WTC11 (cell line): ENCODE data around the gene ADGRB3. TPM values are rescaled to one million over a fixed set of nuclear protein-coding genes. Genes with fewer than 3 reads are reported as not detected.

Source experiments
- ATAC-seq: fragments of 200-7000 bp; cut with Tn5 transposase; 2 replicates; pipeline ENCODE4 v1.10.0; 2021; ENCODE audit warnings: mild to moderate bottlenecking, moderate library complexity
- CTCF ChIA-PET: fragments of 300-600 bp; sonication (Branson Sonifier 250); formaldehyde crosslinking; loops from one replicate; lab custom pipeline; 2021; ENCODE audit warnings: antibody characterized with exemption; lab: Charles Lee
- POLR2A ChIA-PET: fragments of 350-600 bp; sonication (Branson Sonifier 250); formaldehyde crosslinking; loops from one replicate; lab custom pipeline; 2021; ENCODE audit warnings: antibody characterized with exemption; lab: Charles Lee
- DNase-seq: peaks from one replicate; pipeline ENCODE4 v3.0.0; 2021; ENCODE audit warnings: low spot score
- H3K27ac Mint-ChIP-seq: 2 replicates; pipeline ENCODE4 v1.8.0; 2021; ENCODE audit warnings: mixed read lengths
- H3K27me3 Mint-ChIP-seq: 2 replicates; pipeline ENCODE4 v1.8.0; 2021; ENCODE audit warnings: low read depth, mild to moderate bottlenecking, moderate library complexity, mixed read lengths
- H3K36me3 Mint-ChIP-seq: 2 replicates; pipeline ENCODE4 v1.8.0; 2021; ENCODE audit warnings: mixed read lengths
- H3K4me1 Mint-ChIP-seq: 2 replicates; pipeline ENCODE4 v1.8.0; 2022; ENCODE audit warnings: mixed read lengths
- H3K4me3 Mint-ChIP-seq: 2 replicates; pipeline ENCODE4 v1.8.0; 2021; ENCODE audit warnings: mild to moderate bottlenecking, moderate library complexity, mixed read lengths
- H3K9me3 Mint-ChIP-seq: 2 replicates; pipeline ENCODE4 v1.8.0; 2021; ENCODE audit warnings: mixed read lengths
- CBFB ChIP-seq: sonication (generic); formaldehyde crosslinking; IDR thresholded peaks from 2 replicates; pipeline ENCODE4 v1.8.1; 2022; ENCODE audit warnings: mild to moderate bottlenecking, low read depth, missing genetic modification reagents
- EMX1 ChIP-seq: fragments of 250-450 bp; sonication (Bioruptor Pico); IDR thresholded peaks from 2 replicates; pipeline ENCODE4 v1.8.0; 2021; ENCODE audit warnings: mild to moderate bottlenecking
- ETV6 ChIP-seq: sonication (generic); formaldehyde crosslinking; IDR thresholded peaks from 2 replicates; pipeline ENCODE4 v1.8.1; 2022; ENCODE audit warnings: mild to moderate bottlenecking, missing genetic modification reagents
- MYBL2 ChIP-seq: sonication (generic); formaldehyde crosslinking; IDR thresholded peaks from 2 replicates; pipeline ENCODE4 v1.8.1; 2023; ENCODE audit warnings: mild to moderate bottlenecking, moderate library complexity, missing genetic modification reagents
- TEAD4 ChIP-seq: sonication (generic); formaldehyde crosslinking; IDR thresholded peaks from 2 replicates; pipeline ENCODE4 v1.8.0; 2022; ENCODE audit warnings: mild to moderate bottlenecking, missing genetic modification reagents
- ZBTB21 ChIP-seq: sonication (generic); formaldehyde crosslinking; IDR thresholded peaks from 2 replicates; pipeline ENCODE4 v1.8.1; 2023; ENCODE audit warnings: mild to moderate bottlenecking, missing genetic modification reagents, borderline replicate concordance
- ZNF138 ChIP-seq: sonication (generic); formaldehyde crosslinking; conservative IDR thresholded peaks from 2 replicates; pipeline ENCODE4 v1.8.1; 2022; ENCODE audit warnings: mild to moderate bottlenecking, moderate library complexity, missing genetic modification reagents
- ZNF263 ChIP-seq: sonication (generic); formaldehyde crosslinking; IDR thresholded peaks from 2 replicates; pipeline ENCODE4 v1.8.1; 2022; ENCODE audit warnings: low read depth, mild to moderate bottlenecking, moderate library complexity, missing genetic modification reagents
- total RNA-seq: library from RNA; stranded (reverse); gene quantifications from 3 replicates; pipeline ENCODE4 v1.2.3, GENCODE V29; 2021
- TF ChIP-seq, protein P1 (sequence below): sonication (generic); formaldehyde crosslinking; conservative IDR thresholded peaks from 2 replicates; pipeline ENCODE4 v1.8.1; 2022; ENCODE audit warnings: mild to moderate bottlenecking, missing genetic modification reagents
- TF ChIP-seq, protein P2 (sequence below): sonication (generic); formaldehyde crosslinking; conservative IDR thresholded peaks from 2 replicates; pipeline ENCODE4 v1.8.1; 2023; ENCODE audit warnings: mild to moderate bottlenecking, low read depth, missing genetic modification reagents, moderate library complexity
- TF ChIP-seq, protein P3 (sequence below): fragments of 250-450 bp; sonication (Bioruptor Pico); IDR thresholded peaks from 2 replicates; pipeline ENCODE4 v1.8.0; 2021; ENCODE audit warnings: mild to moderate bottlenecking
- TF ChIP-seq, protein P4 (sequence below): sonication (generic); formaldehyde crosslinking; IDR thresholded peaks from 2 replicates; pipeline ENCODE4 v1.8.1; 2022; ENCODE audit warnings: low read depth, missing genetic modification reagents, borderline replicate concordance
- TF ChIP-seq, protein P5 (sequence below): sonication (generic); formaldehyde crosslinking; IDR thresholded peaks from 2 replicates; pipeline ENCODE4 v1.8.1; 2023; ENCODE audit warnings: mild to moderate bottlenecking, missing genetic modification reagents
- TF ChIP-seq, protein P6 (sequence below): sonication (generic); formaldehyde crosslinking; IDR thresholded peaks from 2 replicates; pipeline ENCODE4 v1.8.0; 2022; ENCODE audit warnings: mild to moderate bottlenecking, missing genetic modification reagents
- TF ChIP-seq, protein P7 (sequence below): sonication (generic); formaldehyde crosslinking; IDR thresholded peaks from 2 replicates; pipeline ENCODE4 v1.8.1; 2023; ENCODE audit warnings: mild to moderate bottlenecking, missing genetic modification reagents, moderate library complexity
- TF ChIP-seq, protein P8 (sequence below): sonication (generic); formaldehyde crosslinking; IDR thresholded peaks from 2 replicates; pipeline ENCODE4 v1.8.1; 2023; ENCODE audit warnings: mild to moderate bottlenecking, missing genetic modification reagents, moderate library complexity
- TF ChIP-seq, protein P9 (sequence below): fragments of 250-450 bp; sonication (Bioruptor Pico); IDR thresholded peaks from 2 replicates; pipeline ENCODE4 v1.9.0; 2021; ENCODE audit warnings: moderate library complexity, mild to moderate bottlenecking, inconsistent platforms, borderline replicate concordance
- TF ChIP-seq, protein P10 (sequence below): sonication (generic); formaldehyde crosslinking; IDR thresholded peaks from 2 replicates; pipeline ENCODE4 v1.8.0; 2022; ENCODE audit warnings: mild to moderate bottlenecking, missing genetic modification reagents

The ADGRB3 gene
- total RNA-seq, 1 experiment from 2014 or later: 1.9 TPM

DNA sequence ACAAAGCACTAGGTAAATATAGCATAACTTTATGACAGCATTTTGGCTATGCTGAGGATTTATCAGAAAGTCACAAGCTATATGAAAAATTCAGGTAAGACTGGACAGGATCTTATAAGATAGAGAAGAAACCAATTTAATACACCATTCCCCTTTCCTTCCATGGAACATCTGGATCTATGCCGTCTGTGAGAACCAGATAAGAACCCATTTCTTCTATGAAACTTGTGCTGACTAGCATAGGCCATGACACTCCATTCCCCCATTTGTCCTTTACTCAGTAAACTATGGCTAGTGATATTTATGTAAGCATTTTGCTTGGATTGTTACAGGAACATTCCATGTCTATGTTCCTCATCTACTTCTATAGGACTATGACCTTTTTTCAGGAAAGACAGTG lies 437.7 kb downstream of the ADGRB3 start:
- CTCF ChIA-PET: no interaction called here
- POLR2A ChIA-PET: no interaction called here
- ATAC-seq: no peak
- Mint-ChIP-seq H3K27ac (no peak overlapping the region), H3K4me3 (no peak overlapping the region), H3K9me3 (no peaks in the 10 kb centered on the region), H3K27me3 (no peaks in the 10 kb centered on the region), H3K36me3 (no peaks in the 10 kb centered on the region), H3K4me1 (no peaks in the 10 kb centered on the region)
- no peak for DNase-seq
- TF ChIP-seq, protein P1, sequence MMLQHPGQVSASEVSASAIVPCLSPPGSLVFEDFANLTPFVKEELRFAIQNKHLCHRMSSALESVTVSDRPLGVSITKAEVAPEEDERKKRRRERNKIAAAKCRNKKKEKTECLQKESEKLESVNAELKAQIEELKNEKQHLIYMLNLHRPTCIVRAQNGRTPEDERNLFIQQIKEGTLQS (CRISPR knock-in tag): no peak
- TF ChIP-seq CBFB (CRISPR knock-in tag): no peak
- TF ChIP-seq, protein P2, sequence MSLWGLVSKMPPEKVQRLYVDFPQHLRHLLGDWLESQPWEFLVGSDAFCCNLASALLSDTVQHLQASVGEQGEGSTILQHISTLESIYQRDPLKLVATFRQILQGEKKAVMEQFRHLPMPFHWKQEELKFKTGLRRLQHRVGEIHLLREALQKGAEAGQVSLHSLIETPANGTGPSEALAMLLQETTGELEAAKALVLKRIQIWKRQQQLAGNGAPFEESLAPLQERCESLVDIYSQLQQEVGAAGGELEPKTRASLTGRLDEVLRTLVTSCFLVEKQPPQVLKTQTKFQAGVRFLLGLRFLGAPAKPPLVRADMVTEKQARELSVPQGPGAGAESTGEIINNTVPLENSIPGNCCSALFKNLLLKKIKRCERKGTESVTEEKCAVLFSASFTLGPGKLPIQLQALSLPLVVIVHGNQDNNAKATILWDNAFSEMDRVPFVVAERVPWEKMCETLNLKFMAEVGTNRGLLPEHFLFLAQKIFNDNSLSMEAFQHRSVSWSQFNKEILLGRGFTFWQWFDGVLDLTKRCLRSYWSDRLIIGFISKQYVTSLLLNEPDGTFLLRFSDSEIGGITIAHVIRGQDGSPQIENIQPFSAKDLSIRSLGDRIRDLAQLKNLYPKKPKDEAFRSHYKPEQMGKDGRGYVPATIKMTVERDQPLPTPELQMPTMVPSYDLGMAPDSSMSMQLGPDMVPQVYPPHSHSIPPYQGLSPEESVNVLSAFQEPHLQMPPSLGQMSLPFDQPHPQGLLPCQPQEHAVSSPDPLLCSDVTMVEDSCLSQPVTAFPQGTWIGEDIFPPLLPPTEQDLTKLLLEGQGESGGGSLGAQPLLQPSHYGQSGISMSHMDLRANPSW (CRISPR knock-in tag): no peak
- TF ChIP-seq, protein P3, sequence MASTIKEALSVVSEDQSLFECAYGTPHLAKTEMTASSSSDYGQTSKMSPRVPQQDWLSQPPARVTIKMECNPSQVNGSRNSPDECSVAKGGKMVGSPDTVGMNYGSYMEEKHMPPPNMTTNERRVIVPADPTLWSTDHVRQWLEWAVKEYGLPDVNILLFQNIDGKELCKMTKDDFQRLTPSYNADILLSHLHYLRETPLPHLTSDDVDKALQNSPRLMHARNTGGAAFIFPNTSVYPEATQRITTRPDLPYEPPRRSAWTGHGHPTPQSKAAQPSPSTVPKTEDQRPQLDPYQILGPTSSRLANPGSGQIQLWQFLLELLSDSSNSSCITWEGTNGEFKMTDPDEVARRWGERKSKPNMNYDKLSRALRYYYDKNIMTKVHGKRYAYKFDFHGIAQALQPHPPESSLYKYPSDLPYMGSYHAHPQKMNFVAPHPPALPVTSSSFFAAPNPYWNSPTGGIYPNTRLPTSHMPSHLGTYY: no peak

DNA sequence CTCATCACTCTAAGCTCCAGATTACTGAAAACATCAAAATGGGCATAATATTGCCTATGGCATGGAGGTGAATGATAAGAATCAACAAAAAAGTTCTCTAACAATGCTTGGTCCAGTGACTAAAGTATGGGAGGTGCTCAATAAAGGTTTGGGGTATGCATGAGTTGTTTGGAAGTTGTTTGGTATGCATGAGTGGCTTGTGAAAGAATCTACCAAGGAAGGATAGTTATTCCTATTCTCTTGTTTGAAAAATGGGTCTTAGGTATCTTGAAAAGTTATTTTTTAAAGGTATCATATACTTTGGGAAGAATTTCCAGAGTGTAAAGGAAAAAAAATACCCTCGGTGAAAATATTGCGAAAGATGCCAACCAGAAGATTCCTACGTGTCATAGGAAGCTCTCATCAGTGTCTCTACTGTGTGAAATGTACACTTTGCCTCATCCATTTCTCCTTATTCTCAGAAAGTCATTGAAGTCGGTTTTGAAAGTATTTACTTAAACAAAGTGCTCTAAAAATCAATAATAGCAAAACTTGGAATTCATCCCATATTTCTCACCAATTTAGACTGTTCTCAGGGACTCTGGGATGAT lies 449.8 kb downstream of the ADGRB3 start:
- POLR2A ChIA-PET: no interaction called here
- no peaks in the 10 kb centered on the region for H3K36me3 Mint-ChIP-seq
- H3K4me1 Mint-ChIP-seq: peaks cover 2% of the 10 kb centered on the region; the same call in 1 of the 2 replicates
- no peaks in the 10 kb centered on the region for H3K9me3 Mint-ChIP-seq
- H3K4me3 Mint-ChIP-seq: no peak overlapping the region
- ATAC-seq: no peak
- TF ChIP-seq, protein P4, sequence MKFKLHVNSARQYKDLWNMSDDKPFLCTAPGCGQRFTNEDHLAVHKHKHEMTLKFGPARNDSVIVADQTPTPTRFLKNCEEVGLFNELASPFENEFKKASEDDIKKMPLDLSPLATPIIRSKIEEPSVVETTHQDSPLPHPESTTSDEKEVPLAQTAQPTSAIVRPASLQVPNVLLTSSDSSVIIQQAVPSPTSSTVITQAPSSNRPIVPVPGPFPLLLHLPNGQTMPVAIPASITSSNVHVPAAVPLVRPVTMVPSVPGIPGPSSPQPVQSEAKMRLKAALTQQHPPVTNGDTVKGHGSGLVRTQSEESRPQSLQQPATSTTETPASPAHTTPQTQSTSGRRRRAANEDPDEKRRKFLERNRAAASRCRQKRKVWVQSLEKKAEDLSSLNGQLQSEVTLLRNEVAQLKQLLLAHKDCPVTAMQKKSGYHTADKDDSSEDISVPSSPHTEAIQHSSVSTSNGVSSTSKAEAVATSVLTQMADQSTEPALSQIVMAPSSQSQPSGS (CRISPR knock-in tag): no peak
- TF ChIP-seq, all 79 proteins: peak for 0
- Mint-ChIP-seq H3K27ac (no peak overlapping the region), H3K27me3 (no peaks in the 10 kb centered on the region)
- DNase-seq: no peak
- CTCF ChIA-PET: no interaction called here

DNA sequence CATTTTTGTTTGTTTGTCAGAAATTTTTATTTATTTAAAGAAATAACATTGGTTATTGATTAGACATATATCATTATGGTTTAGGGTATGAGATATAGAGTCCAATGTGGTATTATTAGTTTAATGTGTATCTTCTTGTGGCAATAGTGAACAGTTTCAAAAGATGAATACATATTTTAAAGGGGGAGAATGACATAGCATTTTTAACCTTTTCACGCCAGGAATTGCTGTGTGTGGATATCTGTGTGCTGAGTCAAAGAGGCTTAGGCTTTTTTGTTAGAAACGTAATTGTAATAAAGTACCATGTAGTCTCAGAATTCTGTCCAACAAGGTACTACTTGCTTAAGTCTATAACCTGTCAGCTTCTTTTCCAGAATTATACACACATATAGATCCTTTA lies 451.6 kb downstream of the ADGRB3 start:
- no peak overlapping the region for H3K27ac Mint-ChIP-seq
- H3K27me3 Mint-ChIP-seq: no peaks in the 10 kb centered on the region
- TF ChIP-seq, protein P5, sequence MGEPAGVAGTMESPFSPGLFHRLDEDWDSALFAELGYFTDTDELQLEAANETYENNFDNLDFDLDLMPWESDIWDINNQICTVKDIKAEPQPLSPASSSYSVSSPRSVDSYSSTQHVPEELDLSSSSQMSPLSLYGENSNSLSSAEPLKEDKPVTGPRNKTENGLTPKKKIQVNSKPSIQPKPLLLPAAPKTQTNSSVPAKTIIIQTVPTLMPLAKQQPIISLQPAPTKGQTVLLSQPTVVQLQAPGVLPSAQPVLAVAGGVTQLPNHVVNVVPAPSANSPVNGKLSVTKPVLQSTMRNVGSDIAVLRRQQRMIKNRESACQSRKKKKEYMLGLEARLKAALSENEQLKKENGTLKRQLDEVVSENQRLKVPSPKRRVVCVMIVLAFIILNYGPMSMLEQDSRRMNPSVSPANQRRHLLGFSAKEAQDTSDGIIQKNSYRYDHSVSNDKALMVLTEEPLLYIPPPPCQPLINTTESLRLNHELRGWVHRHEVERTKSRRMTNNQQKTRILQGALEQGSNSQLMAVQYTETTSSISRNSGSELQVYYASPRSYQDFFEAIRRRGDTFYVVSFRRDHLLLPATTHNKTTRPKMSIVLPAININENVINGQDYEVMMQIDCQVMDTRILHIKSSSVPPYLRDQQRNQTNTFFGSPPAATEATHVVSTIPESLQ: no peak
- TF ChIP-seq, protein P6, sequence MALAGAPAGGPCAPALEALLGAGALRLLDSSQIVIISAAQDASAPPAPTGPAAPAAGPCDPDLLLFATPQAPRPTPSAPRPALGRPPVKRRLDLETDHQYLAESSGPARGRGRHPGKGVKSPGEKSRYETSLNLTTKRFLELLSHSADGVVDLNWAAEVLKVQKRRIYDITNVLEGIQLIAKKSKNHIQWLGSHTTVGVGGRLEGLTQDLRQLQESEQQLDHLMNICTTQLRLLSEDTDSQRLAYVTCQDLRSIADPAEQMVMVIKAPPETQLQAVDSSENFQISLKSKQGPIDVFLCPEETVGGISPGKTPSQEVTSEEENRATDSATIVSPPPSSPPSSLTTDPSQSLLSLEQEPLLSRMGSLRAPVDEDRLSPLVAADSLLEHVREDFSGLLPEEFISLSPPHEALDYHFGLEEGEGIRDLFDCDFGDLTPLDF (CRISPR knock-in tag): no peak
- no peak for TF ChIP-seq TEAD4 (CRISPR knock-in tag)
- TF ChIP-seq, protein P7, sequence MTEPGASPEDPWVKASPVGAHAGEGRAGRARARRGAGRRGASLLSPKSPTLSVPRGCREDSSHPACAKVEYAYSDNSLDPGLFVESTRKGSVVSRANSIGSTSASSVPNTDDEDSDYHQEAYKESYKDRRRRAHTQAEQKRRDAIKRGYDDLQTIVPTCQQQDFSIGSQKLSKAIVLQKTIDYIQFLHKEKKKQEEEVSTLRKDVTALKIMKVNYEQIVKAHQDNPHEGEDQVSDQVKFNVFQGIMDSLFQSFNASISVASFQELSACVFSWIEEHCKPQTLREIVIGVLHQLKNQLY (CRISPR knock-in tag): no peak
- TF ChIP-seq, protein P8, sequence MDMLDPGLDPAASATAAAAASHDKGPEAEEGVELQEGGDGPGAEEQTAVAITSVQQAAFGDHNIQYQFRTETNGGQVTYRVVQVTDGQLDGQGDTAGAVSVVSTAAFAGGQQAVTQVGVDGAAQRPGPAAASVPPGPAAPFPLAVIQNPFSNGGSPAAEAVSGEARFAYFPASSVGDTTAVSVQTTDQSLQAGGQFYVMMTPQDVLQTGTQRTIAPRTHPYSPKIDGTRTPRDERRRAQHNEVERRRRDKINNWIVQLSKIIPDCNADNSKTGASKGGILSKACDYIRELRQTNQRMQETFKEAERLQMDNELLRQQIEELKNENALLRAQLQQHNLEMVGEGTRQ (CRISPR knock-in tag): no peak
- no peak for TF ChIP-seq ETV6 (CRISPR knock-in tag)
- TF ChIP-seq, protein P9, sequence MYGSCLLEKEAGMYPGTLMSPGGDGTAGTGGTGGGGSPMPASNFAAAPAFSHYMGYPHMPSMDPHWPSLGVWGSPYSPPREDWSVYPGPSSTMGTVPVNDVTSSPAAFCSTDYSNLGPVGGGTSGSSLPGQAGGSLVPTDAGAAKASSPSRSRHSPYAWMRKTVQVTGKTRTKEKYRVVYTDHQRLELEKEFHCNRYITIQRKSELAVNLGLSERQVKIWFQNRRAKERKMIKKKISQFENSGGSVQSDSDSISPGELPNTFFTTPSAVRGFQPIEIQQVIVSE (CRISPR knock-in tag): no peak
- TF ChIP-seq MYBL2 (CRISPR knock-in tag): no peak
- TF ChIP-seq, protein P10, sequence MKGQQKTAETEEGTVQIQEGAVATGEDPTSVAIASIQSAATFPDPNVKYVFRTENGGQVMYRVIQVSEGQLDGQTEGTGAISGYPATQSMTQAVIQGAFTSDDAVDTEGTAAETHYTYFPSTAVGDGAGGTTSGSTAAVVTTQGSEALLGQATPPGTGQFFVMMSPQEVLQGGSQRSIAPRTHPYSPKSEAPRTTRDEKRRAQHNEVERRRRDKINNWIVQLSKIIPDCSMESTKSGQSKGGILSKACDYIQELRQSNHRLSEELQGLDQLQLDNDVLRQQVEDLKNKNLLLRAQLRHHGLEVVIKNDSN (CRISPR knock-in tag): no peak
- TF ChIP-seq EMX1 (CRISPR knock-in tag): no peak
- TF ChIP-seq ZNF263: no peak
- no peak for TF ChIP-seq ZBTB21
- no peak for TF ChIP-seq ZNF138 (CRISPR knock-in tag)
- no peak for ATAC-seq
- peaks cover 2% of the 10 kb centered on the region; the same call in 1 of the 2 replicates for H3K4me1 Mint-ChIP-seq
- no peaks in the 10 kb centered on the region for H3K36me3 Mint-ChIP-seq
- H3K4me3 Mint-ChIP-seq: no peak overlapping the region
- ChIA-PET POLR2A (no interaction called here), CTCF (no interaction called here)
- DNase-seq: no peak
- H3K9me3 Mint-ChIP-seq: no peaks in the 10 kb centered on the region
